NCI-H1048 (cell line): ENCODE data around the gene KLHL2.
"Not testable (repeated sequence)": the region's sequence is repeated elsewhere in the genome, so short reads cannot be mapped to it uniquely, and the experiment has no call there.

Experiments used
- DNase-seq: peaks from one replicate; lab custom pipeline; 2025; lab: John Stamatoyannopoulos, UW

Gene KLHL2

DNA sequence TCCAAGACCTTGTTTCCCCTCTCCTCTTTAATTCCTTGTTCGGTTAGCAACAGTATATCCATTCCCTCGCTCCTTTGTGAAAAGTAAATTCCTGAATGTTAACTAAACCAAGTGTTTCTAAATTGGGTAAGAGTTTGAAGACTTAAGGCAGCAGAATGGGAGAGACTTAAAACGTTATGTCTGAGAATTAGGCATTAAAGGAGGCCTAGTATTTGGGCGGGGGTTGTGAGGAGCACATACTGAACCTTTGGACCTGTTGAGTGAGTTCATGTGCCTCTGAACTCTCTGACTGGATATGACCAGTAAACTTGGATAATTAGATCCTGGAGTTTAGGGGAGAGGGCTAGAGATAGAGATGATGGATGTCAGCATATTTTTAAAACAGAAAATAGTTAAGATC is 121.3 kb downstream of the KLHL2 start:
- no peak for DNase-seq

DNA sequence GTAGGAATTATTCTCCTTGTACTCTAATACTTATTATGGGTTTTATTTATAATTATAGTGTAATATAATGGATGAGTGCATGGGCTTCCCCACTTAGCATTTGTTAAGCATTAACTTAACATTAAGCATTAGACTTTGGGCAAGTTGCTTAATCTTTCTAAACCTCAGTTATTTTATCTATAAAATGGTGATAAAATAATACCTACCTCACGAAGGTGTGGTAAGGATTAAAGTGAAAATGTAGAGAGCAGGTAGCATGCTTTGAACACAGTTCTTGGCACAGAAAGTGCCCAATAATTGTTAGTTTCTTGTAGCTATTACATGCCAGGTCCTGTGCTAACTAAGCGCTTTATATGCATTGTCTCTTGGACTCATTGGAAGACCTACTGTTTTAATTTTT is 122.7 kb downstream of the KLHL2 start:
- DNase-seq: no peak

DNA sequence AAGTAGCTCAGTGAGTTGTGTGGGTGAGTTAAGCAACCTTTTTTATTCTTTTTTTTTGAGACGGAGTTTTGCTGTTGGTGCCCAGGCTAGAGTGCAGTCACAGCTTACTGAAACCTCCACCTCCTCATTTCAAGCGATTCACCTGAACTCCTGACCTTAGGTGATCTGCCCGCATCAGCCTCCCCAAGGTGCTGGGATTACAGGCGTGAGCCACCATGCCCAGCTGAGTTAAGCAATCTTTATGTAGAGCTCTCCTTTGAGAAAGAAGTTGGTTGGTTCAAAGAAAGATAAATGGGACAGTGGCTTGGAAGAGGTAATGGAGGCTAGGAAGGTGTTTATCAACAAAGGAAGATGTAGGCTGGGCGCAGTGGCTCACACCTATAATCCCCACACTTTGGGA is 123.3 kb downstream of the KLHL2 start:
- no peak for DNase-seq

DNA sequence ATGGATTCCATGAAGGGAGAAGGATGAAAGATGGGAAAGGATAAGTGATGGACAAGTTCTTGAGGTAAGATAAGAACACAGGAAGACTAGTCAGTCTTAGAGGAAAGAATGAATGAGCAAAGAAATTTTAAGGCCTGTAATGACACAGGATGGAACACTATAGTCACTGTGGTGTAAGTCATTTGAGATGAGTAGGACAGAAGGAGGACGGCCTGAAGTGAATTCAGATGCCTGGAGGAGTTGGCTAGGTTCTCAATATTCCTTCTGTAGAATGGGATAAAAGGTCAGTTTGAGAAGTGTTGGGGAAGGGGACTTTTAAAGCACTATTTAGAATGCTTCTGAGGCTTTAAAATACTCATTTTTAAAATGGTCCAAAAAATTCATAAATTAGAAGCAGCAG is 124.0 kb downstream of the KLHL2 start:
- DNase-seq: no peak

DNA sequence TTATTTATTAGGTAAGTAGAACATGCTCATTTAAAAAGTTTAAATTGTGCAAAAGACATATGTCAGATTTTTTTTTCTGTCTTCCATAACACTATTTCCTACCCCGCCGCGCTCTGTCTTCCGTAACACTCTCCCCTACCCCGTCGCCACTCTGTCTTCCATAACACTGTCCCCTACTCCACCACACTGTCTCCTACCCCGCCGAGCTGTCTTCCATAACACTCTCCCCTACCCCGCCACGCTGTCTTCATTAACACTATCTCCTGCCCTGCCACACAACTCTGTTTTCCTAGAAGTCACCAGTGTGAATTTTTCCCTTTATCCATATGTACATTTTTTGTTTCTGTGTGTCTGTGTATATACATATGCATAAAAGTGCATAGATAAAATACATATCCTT is 124.5 kb downstream of the KLHL2 start:
- no peak for DNase-seq

DNA sequence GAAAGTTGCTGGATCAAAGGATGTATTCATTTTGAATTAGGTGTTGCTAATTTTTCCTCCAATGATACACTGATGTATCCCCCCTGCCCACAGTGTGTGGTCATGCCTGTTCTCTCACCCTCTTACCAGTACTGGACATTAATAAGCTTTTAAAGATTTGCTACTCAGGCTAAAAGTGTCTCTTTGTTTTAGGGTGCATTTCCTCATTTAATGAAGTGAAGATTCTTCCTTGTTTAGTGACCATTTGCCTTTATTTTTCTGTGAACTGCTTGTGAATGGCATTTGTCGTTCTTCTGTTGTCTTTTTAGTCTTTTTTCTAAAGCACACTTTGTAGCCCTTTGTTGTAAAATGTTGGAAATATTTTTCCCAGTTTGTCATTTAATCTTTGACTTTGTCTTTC is 125.1 kb downstream of the KLHL2 start:
- DNase-seq: no peak

DNA sequence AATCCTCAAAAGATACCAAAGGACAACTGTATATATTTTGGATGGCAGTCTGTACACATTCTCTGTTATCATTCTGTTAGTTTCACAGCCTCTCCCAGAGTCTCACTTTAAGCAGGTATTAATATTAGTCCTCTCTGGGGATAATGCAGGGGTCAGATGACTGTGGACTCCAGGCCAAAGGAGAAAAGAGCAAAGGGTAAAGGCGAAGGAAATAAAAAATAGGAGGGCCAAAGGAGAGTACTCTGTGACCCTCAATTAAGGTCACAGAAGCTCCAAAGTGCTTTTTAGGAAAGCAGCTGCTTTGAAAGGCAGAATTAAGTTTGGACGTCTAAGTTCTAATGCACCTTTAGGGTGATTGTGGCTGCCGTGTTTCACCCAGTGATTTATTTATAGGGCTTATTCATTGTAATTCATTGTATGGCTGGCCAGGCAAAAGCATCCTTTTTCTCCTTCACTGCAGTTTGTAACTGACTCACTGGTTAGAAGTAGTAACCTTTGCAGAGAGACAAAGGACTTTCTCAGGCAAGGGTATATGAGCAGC is 127.9 kb downstream of the KLHL2 start:
- no peak for DNase-seq

DNA sequence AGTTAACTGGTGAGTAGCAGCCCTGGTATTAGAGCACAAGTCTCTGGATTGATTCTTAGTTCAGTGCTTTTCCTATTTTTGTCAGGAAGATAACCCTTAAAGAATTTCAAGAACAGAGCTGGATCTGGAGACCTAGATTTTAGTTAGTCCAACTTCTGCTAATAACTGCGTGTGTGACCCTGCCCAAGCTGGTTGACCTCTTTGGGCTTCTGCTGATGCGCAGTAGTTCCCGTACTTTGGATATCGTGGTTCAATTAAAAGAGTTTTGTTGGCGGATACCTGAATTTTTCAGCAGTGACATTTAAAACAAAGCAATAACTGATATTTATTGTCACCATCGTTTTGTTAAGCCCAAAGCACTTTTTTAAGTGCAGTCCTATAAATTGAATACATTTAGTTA is 129.4 kb downstream of the KLHL2 start:
- no peak for DNase-seq

DNA sequence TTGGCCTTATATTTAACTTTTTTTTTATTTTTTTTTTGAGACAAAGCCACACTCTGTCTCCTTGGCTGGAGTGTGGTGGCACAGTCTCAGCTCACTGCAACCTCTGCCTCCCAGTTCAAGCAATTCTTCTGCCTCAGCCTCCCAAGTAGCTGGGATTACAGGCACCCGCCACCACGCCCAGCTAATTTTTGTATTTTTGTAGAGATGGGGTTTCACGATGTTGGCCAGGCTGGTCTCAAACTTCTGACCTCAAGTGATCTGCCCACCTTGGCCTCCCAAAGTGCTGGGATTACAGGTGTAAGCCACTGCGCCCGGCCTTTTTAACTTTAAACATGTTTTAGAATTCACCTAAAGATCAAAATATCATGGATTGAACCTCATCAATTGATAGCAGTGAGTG is 135.0 kb downstream of the KLHL2 start:
- DNase-seq: not testable (repeated sequence)

DNA sequence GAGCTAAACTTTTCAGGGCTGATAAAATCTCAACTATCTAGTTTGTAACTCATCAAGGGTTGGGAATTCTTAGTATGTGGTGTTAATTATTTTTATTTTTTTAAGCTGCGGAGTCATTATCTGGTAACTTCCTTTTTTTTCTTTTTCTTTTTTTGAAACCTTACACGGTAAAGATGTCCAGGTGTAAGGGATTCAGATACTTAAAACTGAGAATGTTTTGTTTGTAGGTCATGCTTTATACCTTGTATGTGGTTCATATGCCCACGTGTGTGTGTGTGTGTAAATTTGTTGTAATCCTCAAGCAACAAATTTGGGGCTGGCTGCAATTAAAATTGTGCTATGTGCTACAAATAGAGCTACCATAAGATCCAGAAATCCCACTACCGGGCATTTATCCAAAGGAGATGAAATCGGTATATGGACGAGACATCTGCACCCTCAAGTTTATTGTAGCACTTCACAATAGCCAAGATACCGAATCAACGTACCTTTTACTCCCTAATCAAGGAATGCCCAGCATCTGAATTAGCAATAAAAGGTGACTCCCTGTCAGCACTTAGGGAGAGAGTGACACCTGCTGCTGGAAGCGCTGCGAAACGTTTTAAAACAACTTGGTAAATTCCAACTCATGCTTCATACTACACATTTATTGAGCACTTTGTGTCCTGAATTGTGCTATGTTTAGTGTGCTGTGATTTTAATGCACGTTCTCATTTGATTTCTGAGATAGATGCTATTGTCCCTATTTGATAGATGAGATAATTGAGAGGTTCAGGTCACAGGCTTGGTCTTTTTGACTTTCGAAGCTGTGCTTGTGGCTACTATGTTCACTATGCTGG is 136.2 kb downstream of the KLHL2 start:
- no peak for DNase-seq

DNA sequence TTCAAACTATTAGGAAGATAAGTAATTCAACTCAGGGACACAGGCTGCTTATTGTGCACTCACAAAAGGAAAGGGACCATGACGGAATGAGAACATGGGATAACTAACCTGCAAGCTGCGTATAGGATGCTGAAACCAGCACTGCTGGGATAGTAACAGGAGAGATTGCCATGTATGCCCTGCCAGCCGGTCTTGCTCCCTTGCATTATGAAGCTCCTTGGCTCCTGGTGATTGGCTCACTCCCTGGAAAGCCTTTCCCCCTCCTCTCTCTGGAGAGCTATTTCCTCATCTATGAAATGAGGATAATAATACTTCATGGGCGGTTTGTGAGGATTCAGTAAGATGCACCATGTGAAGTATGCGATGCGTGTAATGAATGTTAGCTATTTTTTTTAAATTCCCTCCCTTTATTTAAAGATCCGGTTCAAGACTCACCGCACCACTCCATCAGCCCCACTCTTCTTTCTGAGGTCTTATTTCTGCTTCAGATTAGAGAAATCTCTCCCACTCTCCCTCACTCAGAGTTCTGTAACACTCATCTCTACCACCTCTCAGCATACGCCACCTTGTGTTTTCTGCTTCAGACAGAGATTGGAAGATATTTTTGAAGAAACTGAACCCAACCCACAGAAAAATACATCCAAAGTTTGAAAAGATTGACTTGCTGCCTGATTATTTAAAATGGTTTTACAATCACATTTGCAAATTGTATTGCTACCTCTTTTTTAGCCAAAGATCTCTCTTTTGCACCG is 138.5 kb downstream of the KLHL2 start:
- DNase-seq: no peak

DNA sequence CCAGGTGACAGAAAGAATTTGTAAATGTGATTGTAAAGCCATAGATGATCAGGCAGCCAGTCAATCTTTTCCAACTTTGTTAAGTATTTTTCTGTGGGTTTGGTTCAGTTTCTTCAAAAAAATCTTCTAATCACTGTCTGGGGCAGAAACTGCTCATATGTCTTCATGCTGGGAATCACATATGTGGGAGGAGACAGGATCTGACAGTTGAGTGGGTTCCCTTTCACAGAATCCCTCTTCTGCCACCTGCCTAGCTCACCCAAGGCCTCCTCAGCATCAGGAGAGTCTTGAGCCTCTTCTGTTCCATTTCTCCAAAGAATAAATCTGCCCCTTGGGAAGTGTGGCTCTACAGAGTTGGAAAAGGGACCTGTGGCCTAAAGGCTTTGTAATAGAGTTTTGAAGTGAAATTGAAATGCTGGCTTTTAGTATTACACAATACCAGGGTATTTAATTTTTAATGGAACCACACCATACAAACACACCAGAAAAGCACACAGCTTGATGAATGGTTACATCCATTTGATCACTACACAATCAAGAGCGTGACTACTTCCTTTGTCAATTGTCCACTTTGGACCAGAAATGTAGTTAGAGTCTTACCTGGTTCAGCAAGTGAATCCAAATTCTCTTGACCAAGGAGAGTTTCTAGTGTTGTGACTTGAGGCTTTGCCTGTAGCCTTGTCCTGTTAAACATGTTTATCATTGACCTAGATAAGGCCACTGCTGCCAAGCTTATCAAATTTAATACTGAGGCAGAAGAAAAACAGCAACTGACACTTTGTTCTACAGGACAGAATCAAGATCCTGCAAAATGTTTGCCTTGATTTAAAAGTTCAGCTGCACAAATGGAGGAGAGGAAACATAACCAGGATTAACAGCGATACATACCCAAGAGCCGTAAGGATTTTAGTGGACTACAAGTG is 140.5 kb downstream of the KLHL2 start:
- no peak for DNase-seq

DNA sequence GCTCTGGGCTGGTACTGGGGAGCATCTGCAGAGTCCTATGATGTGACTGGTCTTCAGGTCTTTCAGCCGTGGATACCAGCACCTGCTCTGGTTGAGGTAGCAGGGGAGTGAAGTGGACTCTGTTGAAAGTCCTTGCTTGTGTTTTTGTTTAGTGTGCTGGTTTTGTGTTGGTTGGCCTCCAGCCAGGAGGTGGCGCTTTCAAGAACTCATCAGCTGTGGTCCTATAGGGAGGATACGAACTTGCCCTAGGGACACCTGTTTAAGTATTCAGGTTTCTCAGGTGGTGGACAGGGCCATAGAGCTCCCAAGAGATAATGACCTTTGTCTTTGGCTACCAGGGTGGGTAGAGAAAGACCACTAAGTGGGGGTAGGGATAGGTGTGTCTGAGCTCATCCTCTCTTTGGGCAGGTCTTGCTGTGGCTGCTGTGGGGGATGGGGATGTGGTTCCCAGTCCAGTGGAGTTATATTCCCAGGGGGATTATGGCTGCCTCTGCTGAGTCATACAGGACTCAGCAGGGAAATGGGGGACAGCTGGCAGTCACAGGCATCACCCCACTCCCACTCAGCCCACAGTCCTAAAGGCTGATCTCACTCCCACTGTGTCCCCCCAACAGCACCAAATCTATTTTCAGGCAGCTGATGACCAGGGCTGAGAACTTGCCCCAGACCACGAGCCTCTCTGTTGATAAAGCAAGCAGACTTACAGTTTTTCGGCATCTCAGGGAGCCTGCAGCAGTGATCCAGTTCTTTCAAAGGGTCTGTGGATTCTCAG is 144.2 kb downstream of the KLHL2 start:
- DNase-seq: no peak

DNA sequence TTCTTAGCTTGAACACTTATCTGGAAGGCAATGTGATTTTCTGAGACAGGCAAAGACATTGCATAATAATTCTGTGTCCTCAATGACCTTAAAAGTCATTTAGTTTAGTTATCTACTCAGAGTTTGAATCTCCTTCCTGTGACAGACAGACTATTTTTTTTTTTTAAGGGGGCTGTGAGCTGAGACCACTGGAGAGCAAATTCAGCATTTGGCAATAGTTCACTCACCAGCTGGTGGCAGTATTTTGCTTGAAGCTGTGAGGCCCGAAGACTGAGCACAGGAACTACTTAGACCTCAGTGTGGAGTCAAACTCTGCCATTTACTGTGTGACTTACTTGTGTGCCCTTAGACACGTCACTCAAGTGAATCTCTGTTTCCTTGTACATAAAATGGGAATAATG is 148.5 kb downstream of the KLHL2 start:
- no peak for DNase-seq

DNA sequence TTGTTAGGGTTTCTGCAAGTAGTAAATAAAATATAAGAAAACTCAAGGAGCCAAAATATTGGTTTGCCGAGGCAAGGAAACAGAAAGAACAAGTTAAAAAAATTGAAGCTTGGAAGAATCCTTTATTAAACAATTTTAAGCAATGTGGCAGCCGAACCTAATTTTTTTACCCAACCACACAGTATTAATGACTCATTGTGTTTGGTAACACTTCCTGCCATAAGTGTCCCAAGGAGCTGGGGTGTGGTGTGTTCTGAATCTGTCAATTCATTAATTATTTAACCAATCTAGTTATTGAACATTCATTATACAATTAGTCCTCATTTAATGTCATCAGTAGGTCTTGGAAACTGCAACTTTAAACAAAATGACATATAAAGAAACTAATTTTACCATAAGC is 152.1 kb downstream of the KLHL2 start:
- DNase-seq: no peak

DNA sequence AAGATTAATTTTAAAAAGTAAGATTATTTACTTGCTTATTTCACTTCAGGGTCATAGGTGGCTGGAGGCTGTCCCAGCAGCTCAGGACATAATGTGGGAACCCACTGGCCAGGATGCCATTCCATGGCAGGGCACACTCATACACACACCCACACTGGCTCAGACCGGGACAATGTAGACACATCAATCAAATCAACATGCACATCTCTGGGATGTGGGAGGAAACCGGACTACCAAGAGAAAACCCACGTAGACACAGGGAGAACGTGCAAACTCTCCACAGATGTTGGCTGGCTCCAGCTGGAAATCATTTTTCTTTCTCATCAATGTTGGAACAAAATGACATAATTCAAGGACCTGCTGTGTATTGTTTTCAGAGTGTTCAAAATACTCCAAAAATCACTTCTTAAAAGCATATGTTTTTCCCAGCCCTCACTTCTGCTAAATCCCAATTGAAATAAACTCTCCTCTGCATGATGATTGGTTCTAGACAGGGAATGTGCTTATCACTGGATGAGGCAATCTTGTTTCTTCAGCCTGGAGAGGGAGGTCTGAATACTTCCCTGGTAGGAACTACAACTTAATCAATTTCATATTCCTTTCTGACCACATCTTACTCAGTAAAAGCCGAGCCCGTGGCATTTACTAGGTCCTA is 152.8 kb downstream of the KLHL2 start:
- no peak for DNase-seq

DNA sequence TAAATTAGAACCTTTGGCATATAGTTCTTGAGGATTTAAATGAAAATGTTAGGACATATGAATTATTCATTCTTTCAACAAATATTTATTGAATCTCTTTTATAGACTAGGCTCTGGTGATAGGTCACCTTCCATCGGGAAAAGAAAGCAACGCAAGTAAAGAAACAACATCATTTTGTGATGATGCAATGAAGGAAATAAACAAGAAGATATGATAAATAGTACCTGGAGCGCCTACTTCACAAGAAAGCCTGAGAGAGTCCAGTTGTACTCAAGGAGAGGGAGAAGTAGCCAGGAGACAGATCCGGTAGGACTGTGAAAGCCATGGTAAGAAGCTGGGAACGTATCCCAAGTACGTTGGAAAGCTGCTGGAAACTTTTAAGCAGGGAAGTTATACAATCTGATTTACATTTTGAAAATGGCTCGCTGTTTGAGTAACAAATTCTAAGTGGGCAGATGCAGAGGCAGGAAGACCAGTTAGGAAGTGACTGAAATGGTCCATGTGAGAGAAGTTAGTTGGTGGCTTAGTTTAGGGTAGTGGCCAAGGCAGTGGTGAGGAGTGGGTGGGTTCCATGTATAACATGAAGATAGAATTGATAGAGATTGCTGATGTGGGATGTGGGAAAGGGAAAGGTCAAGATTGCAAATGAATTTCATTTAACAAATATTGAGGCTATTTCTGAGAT is 153.8 kb downstream of the KLHL2 start:
- DNase-seq: no peak

DNA sequence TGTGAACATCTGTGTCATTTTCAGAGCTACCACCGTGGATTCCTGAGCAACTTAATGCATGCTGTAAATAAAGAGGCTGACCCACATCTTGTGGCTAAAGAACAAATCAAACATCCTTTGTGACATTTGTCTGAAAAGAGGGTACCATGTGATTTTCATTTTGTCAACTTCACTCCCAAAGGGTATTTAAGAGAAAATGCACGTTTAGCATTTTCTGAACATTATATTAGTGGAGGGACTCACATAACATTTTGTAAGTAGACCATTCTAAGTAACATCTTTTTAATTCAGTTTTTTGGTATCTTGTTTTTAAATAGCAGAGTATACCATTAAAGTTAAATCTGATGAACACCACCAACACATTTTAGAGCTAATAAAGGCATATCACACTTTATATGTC is 154.4 kb downstream of the KLHL2 start:
- DNase-seq: no peak

DNA sequence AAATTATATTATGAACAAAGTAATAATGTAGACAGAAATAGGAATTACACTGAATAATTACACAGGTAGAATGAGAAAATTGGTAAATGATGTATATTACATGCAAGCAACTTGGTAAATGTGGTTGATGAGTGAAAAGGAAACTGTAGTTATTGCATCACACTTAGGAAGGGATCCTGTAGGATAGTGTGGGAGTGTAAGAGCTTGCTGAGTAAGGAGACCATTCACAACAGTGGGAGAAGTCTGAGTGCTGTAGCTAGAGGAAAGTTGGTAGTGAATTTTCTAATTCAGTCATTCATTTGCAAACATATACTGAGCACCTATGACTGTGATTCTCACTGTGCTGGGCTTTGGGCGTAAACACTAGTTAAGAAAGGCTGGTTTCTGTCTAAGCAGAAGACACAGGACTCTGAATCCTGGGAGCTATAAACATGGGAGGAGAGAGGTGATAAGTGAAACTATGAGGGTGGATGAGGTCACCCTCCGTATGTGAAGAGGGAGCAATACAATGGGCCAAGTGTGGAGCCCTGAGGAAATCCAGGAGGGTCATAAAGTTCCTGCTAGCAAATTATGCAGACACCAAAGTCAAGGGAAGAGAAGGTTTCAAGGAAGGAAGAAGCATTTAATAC is 157.2 kb downstream of the KLHL2 start:
- no peak for DNase-seq

DNA sequence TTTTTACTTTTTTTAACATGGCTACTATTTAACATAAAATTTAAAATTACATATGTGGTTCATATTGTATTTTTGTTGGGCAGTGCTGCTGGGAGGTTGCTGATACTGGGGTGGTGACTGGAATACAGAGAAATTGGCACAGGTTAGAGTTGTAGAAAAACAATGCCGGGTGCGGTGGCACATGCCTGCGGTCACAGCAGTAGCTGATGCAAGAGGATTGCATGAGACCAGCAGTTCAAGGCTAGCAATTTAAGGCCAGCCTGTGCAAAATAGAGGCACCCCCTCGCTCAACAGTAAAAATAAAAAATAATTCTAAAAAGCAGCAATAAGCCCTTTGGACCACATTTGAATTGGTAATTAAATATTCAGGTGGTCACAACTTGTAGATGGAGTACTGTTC is 159.7 kb downstream of the KLHL2 start:
- DNase-seq: no peak
